ENCODE results near the gene GALNT10.

Gene GALNT10

GRCh38 chr5:154455585-154455984 lies 265.1 kb downstream of the GALNT10 start:
- DNase-seq, result no peak

DNA sequence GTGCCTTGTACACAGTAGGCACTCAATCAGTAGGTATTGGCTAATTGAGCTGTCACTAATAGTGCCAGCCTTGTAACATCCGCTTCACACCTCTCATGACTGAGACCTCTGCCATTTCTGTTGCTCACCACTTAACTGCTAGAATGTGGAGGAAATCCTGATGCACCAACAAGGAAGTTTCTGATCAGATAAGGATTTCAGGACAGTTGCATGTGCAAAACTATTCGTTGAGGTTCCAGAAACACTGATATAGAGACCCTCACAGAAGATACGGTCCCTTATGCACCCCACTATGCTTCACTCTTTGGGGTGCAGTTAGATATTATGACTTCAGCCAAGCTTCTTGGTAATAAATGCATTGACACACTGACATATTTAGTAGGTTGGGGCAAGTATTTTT lies 266.0 kb downstream of the GALNT10 start:
- no peak for DNase-seq

- DNase-seq, result no peak
Observed at GRCh38 chr5:154459015-154459414, 268.5 kb downstream of the GALNT10 start.

GRCh38 chr5:154460172-154460571 lies 269.6 kb downstream of the GALNT10 start:
- DNase-seq, result no peak

GRCh38 chr5:154461531-154461930 lies 271.0 kb downstream of the GALNT10 start:
- DNase-seq, result no peak

GRCh38 chr5:154464438-154464837 lies 273.9 kb downstream of the GALNT10 start:
- no peak for DNase-seq

DNA sequence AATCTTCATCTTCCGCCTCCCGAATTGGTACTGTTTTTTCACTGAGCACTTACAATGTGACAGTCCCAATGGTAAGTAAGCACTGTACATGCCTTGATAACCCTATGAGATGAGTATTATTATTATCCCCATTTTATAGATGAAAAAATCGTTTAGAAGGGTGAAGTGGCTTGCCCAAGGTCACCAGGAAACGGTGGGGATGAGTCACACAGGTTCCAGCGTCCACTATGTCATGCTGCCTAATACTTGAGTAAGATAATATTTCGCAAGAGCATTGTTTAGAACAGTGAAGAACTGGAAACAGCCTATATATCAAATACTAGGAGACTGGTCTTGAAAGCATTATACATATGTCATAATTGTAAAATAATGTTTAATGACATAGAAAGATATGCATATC lies 274.6 kb downstream of the GALNT10 start:
- DNase-seq, result no peak

- no peak for DNase-seq
Observed at GRCh38 chr5:154466147-154466546, 275.6 kb downstream of the GALNT10 start.

DNA sequence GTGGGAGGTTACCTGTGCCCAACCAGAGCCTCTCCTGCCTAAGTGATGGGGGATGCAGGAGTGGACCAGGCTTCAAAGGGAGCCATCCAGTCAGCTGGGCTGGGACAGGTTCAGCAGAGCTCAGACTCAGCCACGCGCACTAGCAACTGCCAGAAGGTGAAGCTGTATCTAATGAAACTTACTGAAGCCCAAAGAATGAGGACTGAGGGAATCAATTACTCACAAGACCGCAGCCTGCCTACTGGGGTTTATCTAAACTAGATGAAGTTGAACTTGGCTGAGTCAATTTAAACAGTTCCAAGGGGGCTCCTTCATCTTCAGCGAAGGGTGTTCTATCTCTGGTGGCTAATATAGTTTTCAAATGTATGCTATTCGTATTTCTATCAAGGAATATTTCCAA lies 276.1 kb downstream of the GALNT10 start:
- no peak for DNase-seq

- peak; percentile 74 for DNase-seq
Observed at GRCh38 chr5:154467655-154468354, 277.3 kb downstream of the GALNT10 start.

GRCh38 chr5:154470137-154470536 lies 279.6 kb downstream of the GALNT10 start:
- no peak for DNase-seq

All from activated naive CD4-positive, alpha-beta T cell treated with anti-CD3 and anti-CD28 coated beads, Interleukin-2, amount 50 U/mL, for 16 hours (primary cell).